Trophoblast cell (in vitro differentiated cells and primary cell): Measurements from ENCODE around the gene ZNF609.
A peak's percentile ranks its signal among the peaks of the same experiment; 100 is the strongest.

Experiments used
- DNase-seq, 2 donors: peaks; one replicate each; pipeline ENCODE4 v3.0.0-alpha.2; 2016
- H2AFZ ChIP-seq: 2 replicates; pipeline ENCODE4 v1.6.1; 2013; ENCODE audit warnings: low read length, moderate library complexity, mild to moderate bottlenecking; ENCODE audit not compliant: insufficient read depth, poor library complexity
- H2AK5ac ChIP-seq: 2 replicates; pipeline ENCODE4 v1.6.1; 2013; ENCODE audit warnings: mild to moderate bottlenecking, low read length
- H2BK120ac ChIP-seq: 2 replicates; pipeline ENCODE4 v1.6.1; 2013; ENCODE audit warnings: low read length, mild to moderate bottlenecking, moderate library complexity; ENCODE audit not compliant: insufficient read depth, poor library complexity
- H2BK12ac ChIP-seq: 2 replicates; pipeline ENCODE4 v1.6.1; 2013; ENCODE audit warnings: mild to moderate bottlenecking, low read length, moderate library complexity
- H2BK5ac ChIP-seq: 2 replicates; pipeline ENCODE4 v1.6.1; 2013; ENCODE audit warnings: low read length, low read depth, moderate library complexity, mild to moderate bottlenecking; ENCODE audit not compliant: poor library complexity
- H3K14ac ChIP-seq: 2 replicates; pipeline ENCODE4 v1.6.1; 2013; ENCODE audit warnings: mild to moderate bottlenecking, low read length
- H3K18ac ChIP-seq: 2 replicates; pipeline ENCODE4 v1.6.1; 2013; ENCODE audit warnings: mild to moderate bottlenecking, low read length
- H3K23ac ChIP-seq: 2 replicates; pipeline ENCODE4 v1.6.1; 2013; ENCODE audit warnings: low read length
- H3K27ac ChIP-seq: 2 replicates; pipeline ENCODE4 v1.5.1; 2013; ENCODE audit warnings: low read depth, mild to moderate bottlenecking, inconsistent platforms, low read length, moderate library complexity
- H3K27me3 ChIP-seq: 2 replicates; pipeline ENCODE4 v1.6.1; 2013; ENCODE audit warnings: inconsistent platforms, mild to moderate bottlenecking, low read length, moderate library complexity; ENCODE audit not compliant: insufficient read depth
- H3K36me3 ChIP-seq, 2 experiments: 1 replicate in 1 of 2; 2 replicates in 1 of 2; pipeline ENCODE4 v1.6.1; 2013; ENCODE audit warnings: low read length in 2 of 2, mild to moderate bottlenecking in 2 of 2, moderate library complexity in 1 of 2; ENCODE audit not compliant: insufficient read depth in 2 of 2, control insufficient read depth in 1 of 2
- H3K4ac ChIP-seq: 2 replicates; pipeline ENCODE4 v1.6.1; 2013; ENCODE audit warnings: low read depth, mild to moderate bottlenecking, low read length, moderate library complexity
- H3K4me1 ChIP-seq, 2 experiments: 1 replicate in 1 of 2; 2 replicates in 1 of 2; pipeline ENCODE4 v1.6.1; 2013; ENCODE audit warnings: low read length in 2 of 2, mild to moderate bottlenecking in 2 of 2, moderate library complexity in 1 of 2; ENCODE audit not compliant: insufficient read depth in 2 of 2, control insufficient read depth in 1 of 2
- H3K4me2 ChIP-seq: 2 replicates; pipeline ENCODE4 v1.6.1; 2013; ENCODE audit warnings: inconsistent platforms, mild to moderate bottlenecking, low read length, moderate library complexity
- H3K4me3 ChIP-seq: 2 replicates; pipeline ENCODE4 v1.5.1; 2013; ENCODE audit warnings: mild to moderate bottlenecking, low read depth, low read length, inconsistent platforms
- H3K79me1 ChIP-seq: one replicate; pipeline ENCODE4 v1.6.1; 2013; ENCODE audit warnings: low read length
- H3K79me2 ChIP-seq: 2 replicates; pipeline ENCODE4 v1.6.1; 2013; ENCODE audit warnings: low read length, mild to moderate bottlenecking; ENCODE audit not compliant: control insufficient read depth, insufficient read depth, poor library complexity
- H3K9ac ChIP-seq: 2 replicates; pipeline ENCODE4 v1.6.1; 2013; ENCODE audit warnings: mild to moderate bottlenecking, low read length
- H3K9me3 ChIP-seq: 2 replicates; pipeline ENCODE4 v1.6.1; 2013; ENCODE audit warnings: low read depth, mild to moderate bottlenecking, control low read depth, inconsistent platforms, low read length; ENCODE audit not compliant: insufficient read depth
- H4K12ac ChIP-seq: 2 replicates; pipeline ENCODE4 v1.6.1; 2013; ENCODE audit warnings: low read depth, mild to moderate bottlenecking, low read length, moderate library complexity
- H4K8ac ChIP-seq: 2 replicates; pipeline ENCODE4 v1.6.1; 2013; ENCODE audit warnings: low read depth, mild to moderate bottlenecking, low read length, moderate library complexity
- H4K91ac ChIP-seq: one replicate; pipeline ENCODE4 v1.6.1; 2013; ENCODE audit warnings: low read depth, mild to moderate bottlenecking, low read length, moderate library complexity
- WGBS: extraction: QIAGEN DNeasy Blood & Tissue Kit; methylation state at CpG from one replicate; pipeline ENCODE4 v1.1.7; 2013; ENCODE audit warnings: missing lambda C conversion rate; ENCODE audit not compliant: insufficient read length, insufficient coverage; ENCODE audit errors: extremely low coverage; 5-methylcytosine and 5-hydroxymethylcytosine counted together

The ZNF609 gene

DNA sequence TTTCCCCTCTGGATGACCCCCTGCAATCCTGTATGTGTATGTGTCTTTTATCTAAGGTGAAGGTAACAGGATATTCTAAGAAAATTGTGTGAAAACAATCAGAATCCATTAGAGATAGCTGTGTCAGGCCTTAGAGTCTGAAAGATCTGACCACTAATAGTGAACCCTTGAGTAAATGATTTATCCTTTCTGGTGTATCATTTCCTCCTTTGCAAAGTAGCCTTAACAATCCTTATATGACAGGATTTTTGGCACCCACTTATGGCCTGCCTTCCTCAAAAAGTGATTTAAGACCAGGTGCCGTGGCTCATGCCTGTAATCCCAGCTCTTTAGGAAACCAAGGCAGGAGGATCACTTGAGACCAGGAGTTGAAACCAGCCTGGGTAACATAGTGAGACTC lies 204.8 kb downstream of the ZNF609 start:
- DNase-seq = no peak
- Histone ChIP-seq H3K9me3 (no peaks in the 10 kb centered on the region), H3K27ac (no peak overlapping the region), H2BK5ac (no peak overlapping the region), H4K12ac (no peak overlapping the region), H3K9ac (no peak overlapping the region), H3K79me1 (no peaks in the 10 kb centered on the region), H3K27me3 (no peaks in the 10 kb centered on the region), H2BK12ac (no peak overlapping the region), H2AK5ac (no peak overlapping the region), H4K8ac (no peak overlapping the region), H3K23ac (no peak overlapping the region), H3K4me1 (no peaks in the 10 kb centered on the region), H3K14ac (no peak overlapping the region), H3K4me3 (no peak overlapping the region), H2AFZ (no peak overlapping the region), H3K79me2 (no peaks in the 10 kb centered on the region), H3K4ac (no peak overlapping the region), H3K18ac (no peak overlapping the region), H3K4me2 (no peak overlapping the region), H2BK120ac (no peak overlapping the region), H3K36me3 (peaks cover 0 to 2% of the 10 kb centered on the region in 2 experiments), H4K91ac (no peak overlapping the region)
- WGBS = no CpG with 5 or more reads among the region's 1 CpG

DNA sequence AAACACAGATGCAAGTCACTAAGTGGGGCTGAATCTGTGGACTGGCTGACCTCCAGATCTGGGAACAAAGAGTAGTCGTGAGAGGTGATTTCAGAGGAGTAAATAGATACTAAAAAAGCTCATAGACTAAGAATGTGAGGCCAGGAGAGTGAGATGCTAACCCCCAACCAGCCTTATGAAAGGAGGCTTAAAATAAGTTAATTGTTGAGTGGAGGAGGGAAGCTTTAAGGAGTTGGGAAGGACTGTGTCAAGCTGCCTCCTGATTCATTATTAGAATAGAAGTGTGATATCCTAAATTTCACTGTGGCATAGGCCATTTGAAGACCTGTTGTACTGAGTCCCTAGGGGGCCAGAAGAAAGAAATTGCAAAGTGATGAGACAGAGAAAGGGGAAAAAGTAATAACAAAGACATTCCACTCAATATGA lies 207.4 kb downstream of the ZNF609 start:
- no peak overlapping the region for H4K91ac ChIP-seq
- H3K4ac ChIP-seq = no peak overlapping the region
- DNase-seq = no peak
- H4K12ac ChIP-seq = no peak overlapping the region
- no peak overlapping the region for H2BK120ac ChIP-seq
- H3K18ac ChIP-seq = no peak overlapping the region
- no peak overlapping the region for H3K14ac ChIP-seq
- H3K79me2 ChIP-seq = no peaks in the 10 kb centered on the region
- no peak overlapping the region for H3K4me3 ChIP-seq
- no peaks in the 10 kb centered on the region for H3K4me1 ChIP-seq
- no peaks in the 10 kb centered on the region for H3K9me3 ChIP-seq
- H3K36me3 ChIP-seq = peaks cover 0 to 2% of the 10 kb centered on the region in 2 experiments
- no peak overlapping the region for H2BK5ac ChIP-seq
- H2AFZ ChIP-seq = no peak overlapping the region
- H2BK12ac ChIP-seq = no peak overlapping the region
- no peaks in the 10 kb centered on the region for H3K79me1 ChIP-seq
- no peaks in the 10 kb centered on the region for H3K27me3 ChIP-seq
- H3K4me2 ChIP-seq = no peak overlapping the region
- no CpG with 5 or more reads among the region's 1 CpG for WGBS
- no peak overlapping the region for H3K27ac ChIP-seq
- no peak overlapping the region for H3K9ac ChIP-seq
- H4K8ac ChIP-seq = no peak overlapping the region
- no peak overlapping the region for H2AK5ac ChIP-seq
- no peak overlapping the region for H3K23ac ChIP-seq

GRCh38 chr15:64673866-64674265 lies 213.5 kb downstream of the ZNF609 start:
- Histone ChIP-seq H4K91ac (no peak overlapping the region), H3K4ac (no peak overlapping the region), H2BK5ac (no peak overlapping the region), H3K18ac (no peak overlapping the region), H3K27ac (no peak overlapping the region), H3K14ac (no peak overlapping the region), H3K9me3 (no peaks in the 10 kb centered on the region), H3K36me3 (peaks cover 24 to 33% of the 10 kb centered on the region in 2 experiments), H3K79me1 (no peaks in the 10 kb centered on the region), H3K4me2 (no peak overlapping the region), H2AFZ (no peak overlapping the region), H4K12ac (no peak overlapping the region), H2BK120ac (no peak overlapping the region), H3K4me3 (no peak overlapping the region), H2AK5ac (no peak overlapping the region), H3K23ac (no peak overlapping the region), H4K8ac (no peak overlapping the region), H3K27me3 (no peaks in the 10 kb centered on the region), H2BK12ac (no peak overlapping the region), H3K9ac (peak overlapping the region; percentile 23), H3K4me1 (no peaks in the 10 kb centered on the region), H3K79me2 (no peaks in the 10 kb centered on the region)
- no peak for DNase-seq
- WGBS = no CpG with 5 or more reads among the region's 12 CpGs

GRCh38 chr15:64678126-64678819 lies 217.9 kb downstream of the ZNF609 start:
- Histone ChIP-seq H2BK12ac (no peak overlapping the region), H3K79me2 (no peaks in the 10 kb centered on the region), H4K8ac (no peak overlapping the region), H2BK5ac (no peak overlapping the region), H3K27ac (no peak overlapping the region), H3K18ac (no peak overlapping the region), H3K4me3 (no peak overlapping the region), H3K9ac (peak overlapping the region; percentile 28), H3K79me1 (no peaks in the 10 kb centered on the region), H3K36me3 (peaks cover 50 to 64% of the 10 kb centered on the region in 2 experiments), H3K23ac (no peak overlapping the region), H4K12ac (no peak overlapping the region), H3K14ac (no peak overlapping the region), H3K27me3 (no peaks in the 10 kb centered on the region), H2AK5ac (no peak overlapping the region), H3K9me3 (no peaks in the 10 kb centered on the region), H3K4me2 (no peak overlapping the region), H4K91ac (no peak overlapping the region), H3K4me1 (no peaks in the 10 kb centered on the region), H3K4ac (no peak overlapping the region), H2AFZ (no peak overlapping the region), H2BK120ac (no peak overlapping the region)
- DNase-seq = peak in 1 of 2 donors; percentile 28
- no CpG with 5 or more reads among the region's 14 CpGs for WGBS
